Stimulated activated naive CD8-positive, alpha-beta T cell treated with anti-CD3 and anti-CD28 coated beads, Interleukin-15, amount 100 ng/mL, for 72 hours (primary cell): ENCODE results near the gene PEX5L.
A peak's percentile ranks its signal among the peaks of the same experiment; 100 is the strongest.

ENCODE experiments used
- ATAC-seq: fragments of 150-1000 bp; cut with Tn5 transposase; 2 replicates; pipeline ENCODE4 v1.10.0; 2021; ENCODE audit warnings: mild to moderate bottlenecking, moderate library complexity
- DNase-seq, 2 donors: peaks; one replicate each; pipeline ENCODE4 v3.0.0; 2021 to 2022
- H3K27ac Mint-ChIP-seq, 2 donors: one replicate each; pipeline ENCODE4 v1.8.0; 2022; ENCODE audit warnings: mild to moderate bottlenecking in 2 of 2, mixed read lengths in 2 of 2, moderate library complexity in 2 of 2
- H3K27me3 Mint-ChIP-seq: one replicate; pipeline ENCODE4 v1.8.0; 2022; ENCODE audit warnings: mixed read lengths
- H3K4me1 Mint-ChIP-seq: one replicate; pipeline ENCODE4 v1.8.0; 2022; ENCODE audit warnings: mild to moderate bottlenecking, mixed read lengths
- H3K4me3 Mint-ChIP-seq, 2 donors: one replicate each; pipeline ENCODE4 v1.8.0; 2022; ENCODE audit warnings: mild to moderate bottlenecking in 2 of 2, mixed read lengths in 2 of 2, moderate library complexity in 1 of 2
- H3K9me3 Mint-ChIP-seq, 2 donors: one replicate each; pipeline ENCODE4 v1.8.0; 2022; ENCODE audit warnings: mixed read lengths in 2 of 2

The PEX5L gene

GRCh38 chr3:179775416-179776122, 261.2 kb downstream of the PEX5L start:
- H3K4me1 Mint-ChIP-seq = no peaks in the 10 kb centered on the region
- DNase-seq (no peak), ATAC-seq (peak; percentile 43)
- no peak overlapping the region for H3K4me3 Mint-ChIP-seq
- no peak overlapping the region for H3K27ac Mint-ChIP-seq
- no peaks in the 10 kb centered on the region for H3K27me3 Mint-ChIP-seq
- peaks cover 4 to 7% of the 10 kb centered on the region in 2 donors for H3K9me3 Mint-ChIP-seq

- H3K27ac Mint-ChIP-seq = no peak overlapping the region
- ATAC-seq = no peak
- H3K27me3 Mint-ChIP-seq = no peaks in the 10 kb centered on the region
- H3K4me1 Mint-ChIP-seq = no peaks in the 10 kb centered on the region
- H3K4me3 Mint-ChIP-seq = no peak overlapping the region
- no peaks in the 10 kb centered on the region for H3K9me3 Mint-ChIP-seq
- no peak for DNase-seq
Measured at GRCh38 chr3:179772297-179772696, 264.4 kb downstream of the PEX5L start.

- Mint-ChIP-seq H3K4me1 (no peaks in the 10 kb centered on the region), H3K27me3 (no peaks in the 10 kb centered on the region)
Measured at GRCh38 chr3:179771797-179772196, 264.9 kb downstream of the PEX5L start.

GRCh38 chr3:179769411-179770247, 267.1 kb downstream of the PEX5L start:
- ATAC-seq (no peak), DNase-seq (no peak)
- no peak overlapping the region for H3K27ac Mint-ChIP-seq
- no peaks in the 10 kb centered on the region for H3K9me3 Mint-ChIP-seq
- H3K4me1 Mint-ChIP-seq = no peaks in the 10 kb centered on the region
- H3K27me3 Mint-ChIP-seq = no peaks in the 10 kb centered on the region
- H3K4me3 Mint-ChIP-seq = no peak overlapping the region

More at GRCh38 chr3:179771797-179772196, 264.9 kb downstream of the PEX5L start:
- DNase-seq (no peak), ATAC-seq (no peak)
- Mint-ChIP-seq H3K9me3 (no peaks in the 10 kb centered on the region), H3K27ac (no peak overlapping the region), H3K4me3 (no peak overlapping the region)

- ATAC-seq (no peak), DNase-seq (no peak)
- Mint-ChIP-seq H3K4me1 (no peaks in the 10 kb centered on the region), H3K27ac (no peak overlapping the region), H3K27me3 (no peaks in the 10 kb centered on the region), H3K4me3 (no peak overlapping the region), H3K9me3 (no peaks in the 10 kb centered on the region)
Measured at GRCh38 chr3:179768080-179768479, 268.7 kb downstream of the PEX5L start.

- Mint-ChIP-seq H3K4me3 (no peak overlapping the region), H3K27ac (no peak overlapping the region)
- ATAC-seq = no peak
Measured at GRCh38 chr3:179766416-179767133, 270.2 kb downstream of the PEX5L start.

GRCh38 chr3:179765396-179765795, 271.3 kb downstream of the PEX5L start:
- DNase-seq (no peak), ATAC-seq (no peak)
- no peaks in the 10 kb centered on the region for H3K4me1 Mint-ChIP-seq
- H3K4me3 Mint-ChIP-seq = no peak overlapping the region
- H3K27ac Mint-ChIP-seq = no peak overlapping the region
- H3K9me3 Mint-ChIP-seq = no peaks in the 10 kb centered on the region
- no peaks in the 10 kb centered on the region for H3K27me3 Mint-ChIP-seq

More at GRCh38 chr3:179766416-179767133, 270.2 kb downstream of the PEX5L start:
- DNase-seq = no peak
- H3K4me1 Mint-ChIP-seq = no peaks in the 10 kb centered on the region
- no peaks in the 10 kb centered on the region for H3K27me3 Mint-ChIP-seq
- H3K9me3 Mint-ChIP-seq = no peaks in the 10 kb centered on the region

- no peak for DNase-seq
- Mint-ChIP-seq H3K4me3 (no peak overlapping the region), H3K9me3 (no peaks in the 10 kb centered on the region), H3K27me3 (no peaks in the 10 kb centered on the region), H3K4me1 (no peaks in the 10 kb centered on the region), H3K27ac (no peak overlapping the region)
- no peak for ATAC-seq
Measured at GRCh38 chr3:179760944-179761343, 275.8 kb downstream of the PEX5L start.

- ATAC-seq = no peak
- no peak for DNase-seq
- no peaks in the 10 kb centered on the region for H3K4me1 Mint-ChIP-seq
- H3K27me3 Mint-ChIP-seq = no peaks in the 10 kb centered on the region
- H3K4me3 Mint-ChIP-seq = no peak overlapping the region
- H3K27ac Mint-ChIP-seq = no peak overlapping the region
- no peaks in the 10 kb centered on the region for H3K9me3 Mint-ChIP-seq
Measured at GRCh38 chr3:179750720-179751328, 285.9 kb downstream of the PEX5L start.

- Mint-ChIP-seq H3K27me3 (no peaks in the 10 kb centered on the region), H3K27ac (no peak overlapping the region), H3K4me3 (no peak overlapping the region), H3K4me1 (no peaks in the 10 kb centered on the region), H3K9me3 (no peaks in the 10 kb centered on the region)
- ATAC-seq = no peak
- no peak for DNase-seq
Measured at GRCh38 chr3:179745716-179746115, 291.0 kb downstream of the PEX5L start.

- Mint-ChIP-seq H3K27ac (no peak overlapping the region), H3K9me3 (no peaks in the 10 kb centered on the region), H3K27me3 (no peaks in the 10 kb centered on the region), H3K4me3 (no peak overlapping the region), H3K4me1 (no peaks in the 10 kb centered on the region)
- no peak for DNase-seq
- ATAC-seq = no peak
Measured at GRCh38 chr3:179745079-179745478, 291.7 kb downstream of the PEX5L start.
